ENCODE results near the gene DEAF1.
A peak's percentile ranks its signal among the peaks of the same experiment; 100 is the strongest.

The DEAF1 gene

GRCh38 chr11:707817-708420 lies 12.9 kb upstream of the DEAF1 start:
- no peak overlapping the region for H3K4me3 ChIP-seq (replicated peaks; ENCODE audit: low read depth, low read length)
- TF ChIP-seq, protein P1, sequence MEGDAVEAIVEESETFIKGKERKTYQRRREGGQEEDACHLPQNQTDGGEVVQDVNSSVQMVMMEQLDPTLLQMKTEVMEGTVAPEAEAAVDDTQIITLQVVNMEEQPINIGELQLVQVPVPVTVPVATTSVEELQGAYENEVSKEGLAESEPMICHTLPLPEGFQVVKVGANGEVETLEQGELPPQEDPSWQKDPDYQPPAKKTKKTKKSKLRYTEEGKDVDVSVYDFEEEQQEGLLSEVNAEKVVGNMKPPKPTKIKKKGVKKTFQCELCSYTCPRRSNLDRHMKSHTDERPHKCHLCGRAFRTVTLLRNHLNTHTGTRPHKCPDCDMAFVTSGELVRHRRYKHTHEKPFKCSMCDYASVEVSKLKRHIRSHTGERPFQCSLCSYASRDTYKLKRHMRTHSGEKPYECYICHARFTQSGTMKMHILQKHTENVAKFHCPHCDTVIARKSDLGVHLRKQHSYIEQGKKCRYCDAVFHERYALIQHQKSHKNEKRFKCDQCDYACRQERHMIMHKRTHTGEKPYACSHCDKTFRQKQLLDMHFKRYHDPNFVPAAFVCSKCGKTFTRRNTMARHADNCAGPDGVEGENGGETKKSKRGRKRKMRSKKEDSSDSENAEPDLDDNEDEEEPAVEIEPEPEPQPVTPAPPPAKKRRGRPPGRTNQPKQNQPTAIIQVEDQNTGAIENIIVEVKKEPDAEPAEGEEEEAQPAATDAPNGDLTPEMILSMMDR (IDR thresholded peaks at IDR 0.05; ENCODE audit: low read depth, low read length, missing control alignments): no peak
- DNase-seq (ENCODE audit: extremely low read depth, low read depth): no peak

DNA sequence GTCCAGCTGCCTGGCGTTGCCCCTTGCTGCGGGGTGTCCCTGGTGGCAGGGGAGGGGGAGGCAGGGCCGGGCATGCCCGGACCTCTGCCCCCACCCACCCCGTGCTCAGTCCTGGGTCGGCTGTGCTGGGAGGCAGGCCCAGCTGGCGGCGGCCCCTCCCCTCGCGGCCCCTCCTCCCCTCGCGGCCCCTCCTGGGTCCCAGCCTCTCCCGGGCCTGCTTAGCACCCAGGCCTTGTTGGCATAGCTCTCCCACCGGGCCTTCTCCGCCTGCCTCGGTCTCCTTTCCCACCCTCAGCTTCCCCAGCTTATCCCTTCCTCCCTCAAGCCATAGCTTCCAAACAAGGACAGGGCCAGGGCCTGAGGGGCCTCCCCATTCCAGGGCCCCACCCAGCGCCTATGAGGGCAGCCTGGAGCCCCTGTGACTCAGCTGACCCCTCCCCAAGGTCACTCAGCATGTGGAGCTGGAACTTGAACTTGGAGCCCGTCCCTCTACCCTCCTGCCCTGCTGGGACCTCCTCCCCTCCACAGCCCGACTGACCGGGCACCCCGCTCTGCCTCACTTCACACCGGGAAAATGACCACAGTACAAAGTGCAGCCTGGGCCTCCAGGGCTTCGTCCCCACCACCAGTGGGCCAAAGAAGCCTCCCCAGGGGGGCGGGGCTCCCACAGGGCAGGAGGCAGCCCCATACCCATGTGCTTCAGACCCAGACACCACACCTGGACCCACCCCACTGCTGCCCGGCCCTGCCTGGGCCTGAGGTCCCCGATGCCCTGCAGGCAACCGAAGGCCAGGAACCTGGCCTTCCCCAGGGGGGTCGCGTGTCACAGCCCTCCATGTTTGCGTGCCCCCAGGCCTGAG lies 12.2 kb upstream of the DEAF1 start:
- H3K4me3 ChIP-seq (replicated peaks; ENCODE audit: low read depth, low read length): peak overlapping the region; percentile 56

GRCh38 chr11:706439-706956 lies 11.5 kb upstream of the DEAF1 start:
- H3K4me3 ChIP-seq (replicated peaks; ENCODE audit: low read depth, low read length): peak overlapping the region; percentile 56
- DNase-seq (ENCODE audit: extremely low read depth, low read depth): no peak
- TF ChIP-seq, protein P1 (IDR thresholded peaks at IDR 0.05; ENCODE audit: low read depth, low read length, missing control alignments): no peak

More for the DNA sequence above, 12.2 kb upstream of the DEAF1 start:
- no peak for DNase-seq (ENCODE audit: extremely low read depth, low read depth)
- TF ChIP-seq, protein P1 (IDR thresholded peaks at IDR 0.05; ENCODE audit: low read depth, low read length, missing control alignments): peak; percentile 13

DNA sequence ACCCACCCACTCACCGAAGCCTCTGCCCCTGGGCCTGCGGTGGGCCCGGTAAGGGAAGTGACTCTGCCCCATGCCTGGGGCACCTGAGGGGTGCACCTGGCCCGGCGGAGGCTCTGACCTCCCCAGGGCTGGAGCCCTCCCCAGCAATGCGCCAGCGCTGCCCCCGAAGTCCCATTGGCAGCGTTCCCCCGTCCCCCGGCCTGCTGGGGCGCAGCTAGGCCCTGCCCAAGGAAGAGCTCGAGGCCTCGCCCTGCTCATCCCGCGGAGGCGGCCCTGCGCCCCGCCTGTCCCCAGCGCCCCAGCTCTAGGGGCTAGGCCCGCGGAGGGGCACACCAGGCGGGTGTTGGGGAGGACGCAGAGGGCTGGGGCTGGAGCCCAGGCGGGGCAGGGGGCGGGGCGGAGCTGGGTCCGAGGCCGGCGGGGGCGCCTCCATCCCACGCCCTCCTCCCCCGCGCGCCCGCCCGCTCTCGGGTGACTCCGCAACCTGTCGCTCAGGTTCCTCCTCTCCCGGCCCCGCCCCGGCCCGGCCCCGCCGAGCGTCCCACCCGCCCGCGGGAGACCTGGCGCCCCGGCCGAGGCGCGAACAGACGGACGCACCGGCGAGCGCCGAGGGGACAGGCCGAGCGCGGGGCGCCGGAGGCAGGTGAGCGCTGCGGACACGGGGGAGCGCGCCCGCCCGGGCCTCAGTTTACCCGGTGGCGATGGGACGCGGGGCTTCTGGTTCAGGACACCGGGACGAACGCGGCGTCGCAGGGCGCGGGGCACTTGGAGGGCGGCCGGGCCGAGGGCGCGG lies 10.8 kb upstream of the DEAF1 start, which contains the start of gene EPS8L2:
Gene EPS8L2 (plus strand): TSS at position 586 of the 793 bp plus-strand sequence. CDS start 3,177 bp downstream, outside the sequence.
- peak within 1 kb of the TSS; percentile 56 for H3K4me3 ChIP-seq (replicated peaks; ENCODE audit: low read depth, low read length)
- DNase-seq (ENCODE audit: extremely low read depth, low read depth): no peak
- TF ChIP-seq, protein P1 (IDR thresholded peaks at IDR 0.05; ENCODE audit: low read depth, low read length, missing control alignments): no peak

DNA sequence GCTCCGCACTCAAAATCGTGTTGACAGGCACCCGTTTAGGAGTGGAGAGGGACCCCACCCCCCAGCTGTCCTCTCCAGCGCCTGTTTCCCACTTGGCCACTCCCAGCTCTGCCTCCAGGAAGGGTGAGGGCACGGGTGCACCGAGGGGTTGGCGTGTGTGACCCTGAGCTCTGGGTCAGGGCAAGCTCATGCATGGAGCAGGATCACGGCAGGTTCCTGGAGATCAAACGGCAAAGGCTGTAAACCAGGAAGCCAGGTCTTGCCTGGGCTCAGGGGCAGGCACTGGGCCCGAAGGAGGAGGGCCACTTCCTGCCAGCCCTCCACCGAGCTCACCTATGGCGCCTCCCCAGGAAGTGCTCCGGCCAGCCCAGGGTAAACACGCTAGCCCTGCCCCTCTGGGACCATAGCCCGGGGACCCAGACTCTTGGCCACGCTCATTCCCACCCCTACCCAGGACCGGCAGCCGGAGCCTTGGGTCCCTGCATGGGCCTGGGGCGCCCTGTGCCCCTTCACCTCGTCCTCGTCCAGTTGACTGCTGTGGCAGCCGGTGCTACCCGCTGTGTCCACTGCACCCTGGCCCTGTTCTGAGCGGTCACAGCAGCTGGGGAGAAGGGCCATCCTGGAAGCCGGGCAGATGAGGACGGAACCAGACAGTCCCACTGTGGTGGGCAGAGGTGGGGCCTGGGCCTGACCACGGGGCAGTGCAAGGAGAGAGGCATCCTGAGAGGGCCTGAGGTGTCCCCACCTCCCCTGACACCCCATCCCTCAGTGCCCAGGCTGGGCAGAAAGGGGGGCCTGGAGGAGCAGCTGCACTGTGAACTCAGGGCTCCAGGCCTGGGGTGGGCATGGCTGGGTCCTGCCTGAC lies 10.0 kb upstream of the DEAF1 start:
- no peak for DNase-seq (ENCODE audit: extremely low read depth, low read depth)
- TF ChIP-seq, protein P1 (IDR thresholded peaks at IDR 0.05; ENCODE audit: low read depth, low read length, missing control alignments): no peak
- H3K4me3 ChIP-seq (replicated peaks; ENCODE audit: low read depth, low read length): peak overlapping the region; percentile 56

All from HFF-Myc (cell line).